Right ventricle myocardium superior (tissue), 1 donor: ENCODE results near the gene C19orf47. TPM values are rescaled to one million over a fixed set of nuclear protein-coding genes. Genes with fewer than 3 reads are reported as not detected.
A peak's percentile ranks its signal among the peaks of the same experiment; 100 is the strongest.

Source experiments
- ATAC-seq: fragments of 200-7000 bp; cut with Tn5 transposase; one replicate; pipeline ENCODE4 v1.9.1; 2020; ENCODE audit warnings: mild to moderate bottlenecking; ENCODE audit not compliant: poor library complexity
- DNase-seq: peaks from one replicate; pipeline ENCODE4 v3.0.0-alpha.2; 2020
- intact Hi-C: fragments of 100-400 bp; cut with DNase I; formaldehyde crosslinking; loops from one replicate; pipeline ENCODE4 v1.11.2; 2022
- total RNA-seq: library from RNA; stranded (reverse); fragmentation: NEBNext Ultra II Directional; extraction: Animal tissue kit (Norgen Biotek cat#: 25700); gene quantifications from one replicate; pipeline ENCODE4 v1.2.1, GENCODE V29; 2021
- donor health status: DM: no; HTN: yes; CAD: no; lungs with severe emphysema.

The C19orf47 gene
- total RNA-seq, 1 donor from 2014 or later: 209 TPM

DNA sequence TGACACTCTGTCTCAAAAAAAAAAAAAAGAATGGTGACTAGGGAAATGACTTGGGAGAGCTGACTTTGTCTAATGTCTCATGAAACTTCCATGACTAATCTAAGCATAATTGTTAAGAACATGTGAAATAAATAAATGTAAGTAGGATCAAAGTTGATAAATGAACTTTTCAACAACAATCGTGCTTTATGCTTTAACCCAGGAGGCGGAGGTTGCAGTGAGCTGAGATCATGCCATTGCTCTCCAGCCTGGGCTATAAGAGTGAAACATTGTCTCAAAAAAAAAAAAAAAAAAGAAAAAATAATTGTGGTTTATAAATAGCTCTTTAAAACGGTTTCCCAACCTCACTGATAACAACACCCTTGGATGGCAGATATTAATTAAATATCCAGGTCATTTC, 50.2 kb downstream of the C19orf47 start:
- DNase-seq (no peak), ATAC-seq (no peak)
- intact Hi-C loops: no loop called here

DNA sequence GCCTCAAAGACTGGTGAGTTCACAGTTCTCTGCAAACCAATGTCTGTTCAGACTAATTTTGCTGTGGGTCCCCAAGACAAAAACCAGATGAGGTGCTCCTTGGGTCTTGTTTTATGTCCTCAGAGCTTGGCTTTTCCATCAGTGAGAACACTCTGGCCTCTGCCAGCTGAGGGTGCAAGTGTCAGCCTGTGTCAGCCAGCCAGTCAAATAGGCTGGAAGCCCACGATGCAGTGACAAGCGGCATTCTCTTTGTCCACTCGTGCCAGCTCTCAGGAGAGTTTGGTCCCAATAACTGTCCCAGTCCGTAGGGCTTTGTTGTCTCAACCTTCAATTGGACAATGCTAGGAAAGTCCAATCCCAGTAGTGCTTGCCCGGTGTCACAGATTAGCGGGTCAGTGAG, 53.6 kb downstream of the C19orf47 start:
- intact Hi-C loops: no loop called here
- ATAC-seq (no peak), DNase-seq (no peak)

DNA sequence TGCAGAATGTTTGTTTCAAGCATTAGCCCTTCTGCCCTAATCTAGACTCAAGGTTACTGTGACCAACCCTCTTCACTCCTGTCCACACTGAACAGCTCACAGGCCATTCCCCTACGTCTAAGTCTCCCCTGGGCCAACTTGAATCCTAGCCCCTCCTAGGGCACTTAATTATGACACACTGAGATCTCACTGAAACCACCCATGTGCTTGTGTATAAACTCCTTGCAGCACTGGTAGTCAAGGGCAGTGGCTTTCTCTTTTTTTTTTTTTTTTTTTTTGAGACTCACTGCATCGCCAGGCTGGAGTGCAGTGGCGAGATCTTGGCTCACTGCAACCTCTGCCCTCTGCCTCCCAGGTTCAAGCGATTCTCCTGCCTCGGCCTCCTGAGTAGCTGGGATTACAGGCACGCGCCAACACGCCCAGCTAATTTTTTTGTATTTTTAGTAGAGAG, 61.2 kb downstream of the C19orf47 start:
- no peak for DNase-seq
- ATAC-seq: no peak
- intact Hi-C loops: no loop called here

DNA sequence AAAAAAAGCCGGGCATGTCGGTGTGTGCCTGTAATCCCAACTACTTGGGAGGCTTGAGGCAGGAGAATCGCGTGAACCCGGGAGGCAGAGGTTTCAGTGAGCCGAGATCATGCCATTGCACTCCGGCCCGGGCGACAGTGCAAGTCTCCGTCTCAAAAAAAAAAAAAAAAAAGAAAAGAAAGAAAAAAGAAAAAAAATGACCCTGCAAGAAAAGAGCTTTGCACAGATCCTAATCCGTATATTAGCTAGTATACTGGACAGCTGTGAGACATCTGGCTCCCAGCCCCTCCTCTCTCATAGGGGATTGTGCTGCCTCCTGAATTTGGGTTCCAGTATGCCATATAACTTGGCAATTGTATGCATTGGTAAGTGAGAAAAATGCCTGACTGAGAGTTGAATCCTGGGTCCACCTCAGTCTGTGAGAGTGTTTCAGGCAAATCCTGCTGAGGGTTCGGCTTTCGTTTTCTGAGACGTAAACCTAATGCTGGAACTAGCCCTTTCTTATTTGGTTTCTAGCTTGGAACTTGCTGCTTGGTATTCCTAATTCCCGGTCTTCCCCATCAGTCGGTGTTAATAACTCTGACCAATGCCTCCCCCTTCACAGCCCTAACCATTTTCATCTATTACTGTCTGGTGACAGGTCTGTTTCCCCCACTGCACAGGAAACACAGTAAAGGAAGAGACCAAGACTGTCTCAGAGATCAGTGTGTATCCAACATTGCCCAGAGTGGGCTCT, 61.8 kb downstream of the C19orf47 start:
- no peak for ATAC-seq
- DNase-seq: no peak
- intact Hi-C loops: no loop called here

- peak; percentile 95 for ATAC-seq
- DNase-seq: peak; percentile 99
- intact Hi-C loops: no loop called here
Observed at GRCh38 chr19:40285353-40286234, 62.6 kb downstream of the C19orf47 start.

- intact Hi-C loops: no loop called here
- ATAC-seq: peak; percentile 49
- DNase-seq: no peak
Observed at GRCh38 chr19:40284501-40285352, 63.5 kb downstream of the C19orf47 start, which contains the start of gene AKT2. Gene AKT2, minus strand, starts transcription at chr19:40285345. Its CDS starts 20,078 bp downstream, at chr19:40265267.

DNA sequence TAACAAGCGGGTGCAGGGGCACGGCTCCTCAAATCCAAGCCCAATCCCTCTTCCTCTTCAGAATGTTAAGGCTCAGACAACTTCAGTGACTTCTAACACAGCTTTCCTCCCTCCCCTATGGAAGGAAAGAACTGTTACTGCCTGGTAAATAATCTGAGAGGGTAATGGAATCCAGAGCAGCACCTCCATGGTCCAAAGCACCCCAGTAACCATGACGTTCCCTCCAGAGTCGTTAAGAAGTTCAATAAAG, 64.0 kb downstream of the C19orf47 start:
- ATAC-seq (no peak), DNase-seq (no peak)
- intact Hi-C loops: no loop called here

GRCh38 chr19:40283414-40284250, 64.6 kb downstream of the C19orf47 start:
- intact Hi-C loops: no loop called here
- ATAC-seq: no peak
- DNase-seq: no peak

DNA sequence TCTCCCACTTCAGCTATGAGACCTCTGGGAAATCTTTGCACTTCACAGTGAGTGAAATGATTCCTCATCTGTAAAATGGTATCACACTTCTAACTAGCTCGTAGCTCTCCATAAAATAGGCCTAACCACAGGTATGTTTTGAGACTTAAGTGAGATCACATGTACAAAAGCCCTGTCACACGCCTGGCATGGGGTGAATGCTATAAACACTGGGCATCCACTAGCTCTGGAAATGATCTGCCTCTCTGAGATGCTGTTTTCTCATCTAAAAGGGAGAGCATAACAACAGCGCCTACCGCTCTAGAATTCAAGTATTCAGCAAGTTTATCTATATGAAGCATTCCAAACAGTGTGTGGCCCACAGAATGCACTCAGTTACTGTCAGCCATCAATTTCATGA, 65.3 kb downstream of the C19orf47 start:
- ATAC-seq: no peak
- DNase-seq: no peak
- intact Hi-C loops: no loop called here

DNA sequence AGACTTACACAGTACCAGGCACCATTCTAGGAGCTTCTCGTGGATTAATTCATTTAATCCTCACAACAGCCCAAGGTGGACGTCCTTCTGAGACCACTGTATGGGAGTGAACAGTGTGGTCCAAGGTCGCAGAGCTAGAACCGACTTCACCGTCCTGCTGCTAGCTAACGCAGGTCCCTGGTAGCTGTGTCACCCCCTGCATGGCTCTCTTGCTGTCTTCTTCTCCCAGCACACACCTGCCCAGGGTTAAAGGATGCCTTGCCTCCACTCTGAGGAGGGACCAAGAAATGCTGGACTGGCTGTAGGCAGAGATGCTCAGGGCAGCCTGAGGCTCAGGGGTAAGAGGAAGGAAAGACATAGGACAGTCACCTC, 66.0 kb downstream of the C19orf47 start:
- ATAC-seq: no peak
- DNase-seq: no peak
- intact Hi-C loops: no loop called here

- intact Hi-C loops: no loop called here
- no peak for ATAC-seq
- no peak for DNase-seq
Observed at GRCh38 chr19:40281381-40282208, 66.6 kb downstream of the C19orf47 start.

GRCh38 chr19:40280608-40281221, 67.5 kb downstream of the C19orf47 start:
- intact Hi-C loops: no loop called here
- ATAC-seq: peak; percentile 16
- no peak for DNase-seq

- DNase-seq (no peak), ATAC-seq (no peak)
- intact Hi-C loops: loop anchor here (10.0 kb wide), 1 partner anchor 55 kb away; the partner anchor contains the start of gene CCNP
Observed at GRCh38 chr19:40279761-40280607, 68.2 kb downstream of the C19orf47 start.

DNA sequence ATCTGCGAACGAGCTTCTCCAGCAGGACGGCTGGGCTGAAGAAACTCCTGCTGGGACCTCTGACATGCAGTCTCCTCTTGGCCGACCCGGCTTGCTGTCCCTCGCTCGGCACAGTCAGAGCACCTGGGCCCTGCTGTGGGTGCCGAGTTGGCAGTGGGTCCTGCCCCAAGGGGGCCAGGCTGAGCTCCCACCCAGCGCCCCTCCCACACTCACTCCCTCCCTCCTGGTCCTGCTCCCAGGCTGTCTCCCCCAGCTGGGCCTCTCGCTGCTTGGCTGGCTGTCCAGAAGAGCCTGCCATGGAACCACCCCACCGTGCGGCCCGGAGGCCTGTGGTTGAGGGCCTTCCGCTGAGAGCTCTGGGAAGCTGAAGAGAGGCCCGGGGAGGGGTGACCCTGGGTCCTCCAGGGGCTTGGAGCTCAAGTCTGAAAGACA, 69.1 kb downstream of the C19orf47 start:
- ATAC-seq (peak; percentile 79), DNase-seq (peak; percentile 88)
- intact Hi-C loops: loop anchor here (10.0 kb wide), 1 partner anchor 54 kb away; the partner anchor contains the start of gene CCNP

DNA sequence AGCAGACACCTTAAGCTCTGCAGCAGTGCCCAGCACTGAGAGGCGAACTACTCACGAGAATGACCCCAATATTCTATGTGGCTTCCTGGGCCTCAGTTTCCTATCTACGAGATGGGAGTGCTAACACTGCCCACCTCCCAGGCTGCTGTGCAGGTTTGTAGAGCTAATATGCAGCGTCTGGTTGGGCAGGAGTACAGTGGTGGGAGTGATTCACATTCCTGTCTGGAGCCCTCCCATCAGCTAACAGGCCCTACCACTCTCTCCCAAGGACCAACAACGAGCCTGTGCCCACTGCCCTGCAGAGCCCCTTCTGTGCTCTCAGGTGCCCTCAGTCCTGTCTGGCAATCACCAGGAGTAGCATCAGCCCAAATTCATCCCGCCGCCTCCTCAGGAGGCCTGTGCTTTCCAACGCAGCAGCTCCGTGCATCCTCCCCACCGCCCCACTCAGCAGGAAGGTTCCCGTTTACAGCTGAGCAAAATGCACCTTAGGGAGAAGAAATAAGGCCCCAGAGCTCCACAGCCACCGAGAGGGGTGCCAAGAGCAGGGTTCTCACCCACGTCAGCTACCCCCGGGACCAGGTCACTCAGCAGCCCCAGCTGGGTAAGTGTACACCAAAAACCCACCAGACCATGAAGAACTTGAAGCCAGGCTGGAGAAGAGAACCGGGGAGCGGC, 69.7 kb downstream of the C19orf47 start:
- intact Hi-C loops: loop anchor here (10.0 kb wide), 1 partner anchor 54 kb away; the partner anchor contains the start of gene CCNP
- DNase-seq: no peak
- no peak for ATAC-seq
